Liver (tissue), 9 donors: ENCODE measurements around the gene PLPP4. TPM values are rescaled to one million over a fixed set of nuclear protein-coding genes. Genes with fewer than 3 reads are reported as not detected.

Experiments used
- DNase-seq: peaks from one replicate; pipeline ENCODE4 v3.0.0-alpha.2; 2017; ENCODE audit warnings: low spot score
- H3K27ac ChIP-seq, 2 donors: one replicate each; pipeline ENCODE4 v1.7.0; 2013; ENCODE audit warnings: inconsistent platforms in 2 of 2, low read length in 2 of 2, control low read depth in 1 of 2, low read depth in 1 of 2, mild to moderate bottlenecking in 1 of 2
- H3K27me3 ChIP-seq, 4 donors: one replicate each; pipeline versions ENCODE4 v1.6.1 to v1.7.0; 2013; ENCODE audit warnings: low read length in 3 of 4, inconsistent platforms in 1 of 4, mild to moderate bottlenecking in 1 of 4, moderate library complexity in 1 of 4; ENCODE audit not compliant: control insufficient read depth in 4 of 4, insufficient read depth in 4 of 4
- H3K36me3 ChIP-seq, 4 donors: one replicate each; pipeline versions ENCODE4 v1.6.1 to v1.7.0; 2013; ENCODE audit warnings: low read length in 3 of 4, mild to moderate bottlenecking in 3 of 4, low read depth in 1 of 4, moderate library complexity in 1 of 4; ENCODE audit not compliant: control insufficient read depth in 4 of 4, insufficient read depth in 3 of 4
- H3K4me1 ChIP-seq, 4 donors: one replicate each; pipeline versions ENCODE4 v1.6.1 to v1.7.0; 2013; ENCODE audit warnings: low read length in 3 of 4, mild to moderate bottlenecking in 3 of 4, moderate library complexity in 1 of 4; ENCODE audit not compliant: control insufficient read depth in 4 of 4, insufficient read depth in 4 of 4
- H3K4me3 ChIP-seq, 3 donors: one replicate each; pipeline versions ENCODE4 v1.6.1 to v1.7.0; 2013; ENCODE audit warnings: low read length in 3 of 3, control low read depth in 1 of 3, low read depth in 1 of 3, mild to moderate bottlenecking in 1 of 3
- H3K9ac ChIP-seq, 2 donors: one replicate each; pipeline ENCODE4 v1.7.0; 2013; ENCODE audit warnings: low read length in 2 of 2, mild to moderate bottlenecking in 2 of 2, moderate library complexity in 2 of 2, control low read depth in 1 of 2, low read depth in 1 of 2
- H3K9me3 ChIP-seq, 4 donors: one replicate each; pipeline versions ENCODE4 v1.6.1 to v1.7.0; 2013; ENCODE audit warnings: low read length in 3 of 4; ENCODE audit not compliant: control insufficient read depth in 4 of 4
- CTCF ChIP-seq: fragments of 150-350 bp; IDR thresholded peaks from 2 replicates; pipeline ENCODE4 v1.5.1; 2017; ENCODE audit warnings: improper control_type of control experiment, low read depth, low read length; ENCODE audit not compliant: missing input control
- EGR1 ChIP-seq, 2 donors: IDR thresholded peaks; 2 replicates each; pipeline ENCODE4 v1.6.1; 2016 to 2018; ENCODE audit warnings: antibody characterized with exemption in 2 of 2, low read depth in 2 of 2
- FOXA1 ChIP-seq: IDR thresholded peaks from 2 replicates; pipeline ENCODE4 v1.6.1; 2016; ENCODE audit warnings: antibody characterized with exemption
- FOXA2 ChIP-seq: IDR thresholded peaks from 2 replicates; pipeline ENCODE4 v1.6.1; 2016; ENCODE audit warnings: antibody characterized with exemption
- GABPA ChIP-seq, 2 donors: IDR thresholded peaks in 1 of 2; conservative IDR thresholded peaks in 1 of 2; 2 replicates each; pipeline ENCODE4 v1.6.1; 2016; ENCODE audit warnings: antibody characterized with exemption in 2 of 2, mild to moderate bottlenecking in 1 of 2, moderate library complexity in 1 of 2
- HNF4A ChIP-seq, 2 donors: conservative IDR thresholded peaks; 2 replicates each; pipeline ENCODE4 v1.6.1; 2016; ENCODE audit warnings: antibody characterized with exemption in 2 of 2, mild to moderate bottlenecking in 2 of 2
- HNF4G ChIP-seq: IDR thresholded peaks from 2 replicates; pipeline ENCODE4 v1.6.1; 2016; ENCODE audit warnings: antibody characterized with exemption
- JUND ChIP-seq, 2 donors: IDR thresholded peaks; 2 replicates each; pipeline ENCODE4 v1.6.1; 2016; ENCODE audit warnings: antibody characterized with exemption in 2 of 2
- NR2F2 ChIP-seq: IDR thresholded peaks from 2 replicates; pipeline ENCODE4 v1.6.1; 2016; ENCODE audit warnings: antibody characterized with exemption
- RAD21 ChIP-seq, 2 donors: IDR thresholded peaks; 2 replicates each; pipeline ENCODE4 v1.6.1; 2016; ENCODE audit warnings: antibody characterized with exemption in 2 of 2, mild to moderate bottlenecking in 2 of 2
- REST ChIP-seq: IDR thresholded peaks from 2 replicates; pipeline ENCODE4 v1.6.1; 2016; ENCODE audit warnings: antibody characterized with exemption, mild to moderate bottlenecking
- RXRA ChIP-seq, 2 donors: IDR thresholded peaks; 2 replicates each; pipeline ENCODE4 v1.6.1; 2017 to 2018; ENCODE audit warnings: antibody characterized with exemption in 2 of 2, mild to moderate bottlenecking in 1 of 2
- SP1 ChIP-seq: IDR thresholded peaks from 2 replicates; pipeline ENCODE4 v1.6.1; 2018; ENCODE audit warnings: antibody characterized with exemption, mild to moderate bottlenecking
- TAF1 ChIP-seq: conservative IDR thresholded peaks from 2 replicates; pipeline ENCODE4 v1.6.1; 2016; ENCODE audit warnings: antibody characterized with exemption, mild to moderate bottlenecking
- YY1 ChIP-seq: IDR thresholded peaks from 2 replicates; pipeline ENCODE4 v1.6.1; 2016; ENCODE audit warnings: antibody characterized with exemption, mild to moderate bottlenecking
- WGBS: extraction: QIAGEN DNeasy Blood & Tissue Kit; methylation state at CpG from one replicate; pipeline ENCODE4 v1.1.7; 2013; 5-methylcytosine and 5-hydroxymethylcytosine counted together
- polyA plus RNA-seq, 2 donors: library from polyadenylated mRNA; stranded (reverse) in 1 of 2; unstranded in 1 of 2; fragments of 200-250 nt in 1 of 2; fragments of >200 nt in 1 of 2; fragmentation: Nextera tagmentation in 1 of 2; extraction: Ambion mirVana in 1 of 2; gene quantifications; one replicate each; pipeline versions ENCODE4 v1.2.1 to v1.2.3, GENCODE V29; 2013 to 2015
- total RNA-seq, 2 donors: library from RNA; depleted of rRNA; stranded (reverse); fragments of >200 nt; gene quantifications; one replicate each; pipeline ENCODE4 v1.2.3, GENCODE V29; 2014
- TF ChIP-seq, protein P1 (sequence below): IDR thresholded peaks from 2 replicates; pipeline ENCODE4 v1.6.1; 2016; ENCODE audit warnings: antibody characterized with exemption
- TF ChIP-seq, protein P2 (sequence below): IDR thresholded peaks from 2 replicates; pipeline ENCODE4 v1.6.1; 2016; ENCODE audit warnings: antibody characterized with exemption
- TF ChIP-seq, protein P3 (sequence below): IDR thresholded peaks from 2 replicates; pipeline ENCODE4 v1.6.1; 2016; ENCODE audit warnings: antibody characterized with exemption
- donor health status: healthy.
- donor health status: healthy.
- donor health status: healthy.
- donor health status: healthy.
- donor health status: healthy.

PLPP4 gene
- total and polyA plus RNA-seq, 4 donors, result 0.14 to 2.8 (median 0.93) TPM

GRCh38 chr10:120459185-120459584 lies 2.2 kb downstream of the PLPP4 start:
- TF ChIP-seq, protein P1, sequence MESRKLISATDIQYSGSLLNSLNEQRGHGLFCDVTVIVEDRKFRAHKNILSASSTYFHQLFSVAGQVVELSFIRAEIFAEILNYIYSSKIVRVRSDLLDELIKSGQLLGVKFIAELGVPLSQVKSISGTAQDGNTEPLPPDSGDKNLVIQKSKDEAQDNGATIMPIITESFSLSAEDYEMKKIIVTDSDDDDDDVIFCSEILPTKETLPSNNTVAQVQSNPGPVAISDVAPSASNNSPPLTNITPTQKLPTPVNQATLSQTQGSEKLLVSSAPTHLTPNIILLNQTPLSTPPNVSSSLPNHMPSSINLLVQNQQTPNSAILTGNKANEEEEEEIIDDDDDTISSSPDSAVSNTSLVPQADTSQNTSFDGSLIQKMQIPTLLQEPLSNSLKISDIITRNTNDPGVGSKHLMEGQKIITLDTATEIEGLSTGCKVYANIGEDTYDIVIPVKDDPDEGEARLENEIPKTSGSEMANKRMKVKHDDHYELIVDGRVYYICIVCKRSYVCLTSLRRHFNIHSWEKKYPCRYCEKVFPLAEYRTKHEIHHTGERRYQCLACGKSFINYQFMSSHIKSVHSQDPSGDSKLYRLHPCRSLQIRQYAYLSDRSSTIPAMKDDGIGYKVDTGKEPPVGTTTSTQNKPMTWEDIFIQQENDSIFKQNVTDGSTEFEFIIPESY, result no peak
- TF ChIP-seq, protein P2, sequence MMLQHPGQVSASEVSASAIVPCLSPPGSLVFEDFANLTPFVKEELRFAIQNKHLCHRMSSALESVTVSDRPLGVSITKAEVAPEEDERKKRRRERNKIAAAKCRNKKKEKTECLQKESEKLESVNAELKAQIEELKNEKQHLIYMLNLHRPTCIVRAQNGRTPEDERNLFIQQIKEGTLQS, result no peak
- no peak for TF ChIP-seq NR2F2
- TF ChIP-seq, protein P3, sequence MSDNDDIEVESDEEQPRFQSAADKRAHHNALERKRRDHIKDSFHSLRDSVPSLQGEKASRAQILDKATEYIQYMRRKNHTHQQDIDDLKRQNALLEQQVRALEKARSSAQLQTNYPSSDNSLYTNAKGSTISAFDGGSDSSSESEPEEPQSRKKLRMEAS, result no peak
- TF ChIP-seq FOXA2, result no peak
- TF ChIP-seq RAD21 (IDR thresholded peaks at IDR 0.05), result no peak
- TF ChIP-seq REST, result no peak
- TF ChIP-seq CTCF, result no peak
- TF ChIP-seq GABPA (IDR thresholded peaks at IDR 0.05 in 1 of 2, conservative IDR thresholded peaks at IDR 0.05 in 1 of 2), result no peak
- no peak for TF ChIP-seq YY1
- no peak for TF ChIP-seq FOXA1
- TF ChIP-seq RXRA (IDR thresholded peaks at IDR 0.05), result no peak
- TF ChIP-seq EGR1 (IDR thresholded peaks at IDR 0.05; ENCODE audit: low read depth in 2 of 2), result no peak
- no peak for TF ChIP-seq HNF4G
- no peak for TF ChIP-seq TAF1
- TF ChIP-seq JUND (IDR thresholded peaks at IDR 0.05), result no peak
- no peak overlapping the region for H3K27ac ChIP-seq
- WGBS, result 29% methylated on average over 5 of the region's 5 CpGs
- no peak for DNase-seq
- no peaks in the 10 kb centered on the region for H3K36me3 ChIP-seq
- H3K9me3 ChIP-seq, result no peaks in the 10 kb centered on the region
- peaks cover 0 to 14% (median 11%) of the 10 kb centered on the region in 4 donors for H3K4me1 ChIP-seq
- peaks cover 0 to 6% (median 2%) of the 10 kb centered on the region in 4 donors for H3K27me3 ChIP-seq
- H3K9ac ChIP-seq, result no peak overlapping the region
- H3K4me3 ChIP-seq, result no peak overlapping the region

DNA sequence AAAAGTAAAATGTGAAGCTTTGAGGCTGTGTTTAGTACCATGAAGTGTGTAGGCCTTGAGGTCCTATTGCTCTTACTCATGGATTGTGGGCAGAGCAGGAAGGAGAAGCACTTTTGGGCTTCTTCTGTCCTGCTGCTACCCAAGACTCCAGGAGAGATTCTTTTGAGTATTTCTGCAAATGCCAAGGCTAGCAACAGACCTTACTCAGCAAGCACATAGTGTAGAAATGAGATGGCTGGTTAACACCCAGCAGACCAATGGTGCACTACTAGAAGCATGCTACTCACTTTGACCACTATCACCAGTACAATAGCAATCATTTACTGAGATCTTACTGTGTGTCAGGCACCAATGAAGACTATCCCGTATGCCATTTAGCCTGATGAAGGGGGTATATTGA lies 3.2 kb downstream of the PLPP4 start:
- Histone ChIP-seq H3K27me3 (peaks cover 0 to 6% (median 2%) of the 10 kb centered on the region in 4 donors), H3K36me3 (no peaks in the 10 kb centered on the region), H3K27ac (no peak overlapping the region), H3K9me3 (no peaks in the 10 kb centered on the region), H3K4me1 (peaks cover 0 to 14% (median 11%) of the 10 kb centered on the region in 4 donors), H3K4me3 (no peak overlapping the region), H3K9ac (no peak overlapping the region)
- 70% methylated on average over 1 of the region's 1 CpG for WGBS
- DNase-seq, result no peak
- TF ChIP-seq YY1, result no peak
- TF ChIP-seq, protein P3, result no peak
- TF ChIP-seq GABPA (IDR thresholded peaks at IDR 0.05 in 1 of 2, conservative IDR thresholded peaks at IDR 0.05 in 1 of 2), result no peak
- no peak for TF ChIP-seq RXRA (IDR thresholded peaks at IDR 0.05)
- TF ChIP-seq EGR1 (IDR thresholded peaks at IDR 0.05; ENCODE audit: low read depth in 2 of 2), result no peak
- no peak for TF ChIP-seq REST
- no peak for TF ChIP-seq TAF1
- no peak for TF ChIP-seq SP1
- TF ChIP-seq, protein P2, result no peak
- no peak for TF ChIP-seq HNF4G
- no peak for TF ChIP-seq FOXA2
- TF ChIP-seq RAD21 (IDR thresholded peaks at IDR 0.05), result no peak
- TF ChIP-seq FOXA1, result no peak
- no peak for TF ChIP-seq HNF4A (conservative IDR thresholded peaks at IDR 0.05)
- TF ChIP-seq JUND (IDR thresholded peaks at IDR 0.05), result no peak
